NB4 (cell line): Measurements from ENCODE around the gene ZBTB7C.

ENCODE experiments used
- CTCF ChIP-seq: IDR thresholded peaks from one replicate; pipeline ENCODE4 v1.5.1; 2012; ENCODE audit warnings: low read depth, low read length
- POLR2A ChIP-seq: IDR thresholded peaks from 2 replicates; pipeline ENCODE4 v1.6.1; 2011; ENCODE audit warnings: mild to moderate bottlenecking; ENCODE audit not compliant: insufficient read length; ENCODE audit errors: extremely low read depth

DNA sequence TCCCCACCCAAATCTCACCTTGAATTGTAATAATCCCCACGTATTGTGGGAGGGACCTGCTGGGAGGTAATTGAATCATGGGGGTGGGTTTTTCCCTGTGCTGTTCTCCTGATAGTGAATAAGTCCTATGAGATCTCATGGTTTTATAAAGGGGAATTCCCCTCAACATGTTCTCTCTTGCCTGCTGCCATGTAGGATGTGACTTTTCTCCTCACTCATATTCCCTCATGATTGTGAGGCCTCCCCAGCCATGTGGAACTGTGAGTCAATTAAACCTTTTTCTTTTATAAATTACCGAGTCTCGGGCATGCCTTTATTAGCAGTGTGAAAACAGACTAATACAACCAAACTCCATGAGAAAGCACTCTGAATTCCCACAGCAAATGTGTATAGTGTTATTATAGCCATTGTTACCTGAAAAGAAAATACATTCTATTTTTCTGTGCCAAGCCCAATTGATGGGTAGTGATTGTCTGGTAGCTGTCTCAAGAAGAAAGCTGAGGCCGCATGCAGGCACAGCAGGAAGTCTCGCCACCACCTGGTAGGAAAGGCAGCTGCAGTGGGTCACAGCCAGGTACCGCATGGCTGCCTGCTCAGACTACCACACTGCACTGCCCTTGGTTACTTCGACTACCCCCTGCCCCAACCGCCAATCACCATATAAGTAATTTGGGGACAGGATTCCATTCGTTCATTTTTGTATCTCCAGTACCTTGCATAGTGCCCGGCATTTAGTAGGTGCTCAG, 10.3 kb upstream of the ZBTB7C start:
- no peak for TF ChIP-seq CTCF
- TF ChIP-seq POLR2A, result no peak
